Gastrocnemius medialis (tissue), 4 donors: Measurements from ENCODE around the gene EMC7.

ENCODE experiments used
- POLR2A ChIP-seq, 2 donors: fragments of 450-650 bp; IDR thresholded peaks; one replicate each; pipeline ENCODE4 v1.6.1; 2017; ENCODE audit warnings: antibody characterized with exemption in 2 of 2, mild to moderate bottlenecking in 2 of 2, moderate library complexity in 2 of 2
- TF ChIP-seq, protein P1 (sequence below), 5 experiments: fragments of 450-650 bp in 3 of 5; fragments of 200-600 bp in 2 of 5; sonication (generic) in 2 of 5; IDR thresholded peaks in 4 of 5; conservative IDR thresholded peaks in 1 of 5; 1 replicate in 4 of 5; 2 replicates in 1 of 5; pipeline ENCODE4 v1.5.1; 2016 to 2019; ENCODE audit warnings: antibody characterized with exemption in 5 of 5, mild to moderate bottlenecking in 3 of 5, moderate library complexity in 3 of 5

DNA sequence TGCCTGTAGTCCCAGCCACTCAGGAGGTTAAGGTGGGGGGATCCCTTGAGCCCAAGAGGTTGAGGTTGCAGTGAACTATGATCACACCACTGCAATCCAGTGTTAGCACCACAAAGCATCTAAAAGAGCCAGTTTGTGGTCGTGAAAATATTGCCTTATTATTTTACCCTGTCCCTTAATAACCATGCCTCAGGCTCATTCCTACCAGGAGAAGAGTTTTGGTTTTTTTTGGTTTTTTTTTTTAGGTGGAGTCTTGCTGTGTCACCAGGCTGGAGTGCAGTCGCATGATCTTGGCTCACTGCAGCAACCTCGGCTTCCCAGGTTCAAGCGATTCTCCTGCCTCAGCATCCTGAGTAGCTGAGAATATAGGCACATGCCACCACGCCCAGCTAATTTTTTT, 44.8 kb downstream of the EMC7 start:
- TF ChIP-seq, protein P1, sequence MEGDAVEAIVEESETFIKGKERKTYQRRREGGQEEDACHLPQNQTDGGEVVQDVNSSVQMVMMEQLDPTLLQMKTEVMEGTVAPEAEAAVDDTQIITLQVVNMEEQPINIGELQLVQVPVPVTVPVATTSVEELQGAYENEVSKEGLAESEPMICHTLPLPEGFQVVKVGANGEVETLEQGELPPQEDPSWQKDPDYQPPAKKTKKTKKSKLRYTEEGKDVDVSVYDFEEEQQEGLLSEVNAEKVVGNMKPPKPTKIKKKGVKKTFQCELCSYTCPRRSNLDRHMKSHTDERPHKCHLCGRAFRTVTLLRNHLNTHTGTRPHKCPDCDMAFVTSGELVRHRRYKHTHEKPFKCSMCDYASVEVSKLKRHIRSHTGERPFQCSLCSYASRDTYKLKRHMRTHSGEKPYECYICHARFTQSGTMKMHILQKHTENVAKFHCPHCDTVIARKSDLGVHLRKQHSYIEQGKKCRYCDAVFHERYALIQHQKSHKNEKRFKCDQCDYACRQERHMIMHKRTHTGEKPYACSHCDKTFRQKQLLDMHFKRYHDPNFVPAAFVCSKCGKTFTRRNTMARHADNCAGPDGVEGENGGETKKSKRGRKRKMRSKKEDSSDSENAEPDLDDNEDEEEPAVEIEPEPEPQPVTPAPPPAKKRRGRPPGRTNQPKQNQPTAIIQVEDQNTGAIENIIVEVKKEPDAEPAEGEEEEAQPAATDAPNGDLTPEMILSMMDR (IDR thresholded peaks at IDR 0.05 in 4 of 5, conservative IDR thresholded peaks at IDR 0.05 in 1 of 5), result no peak
- no peak for TF ChIP-seq POLR2A (IDR thresholded peaks at IDR 0.05)
